Erythroblast (primary cell): ENCODE data around the gene NLK.
"Not testable (repeated sequence)": the region's sequence is repeated elsewhere in the genome, so short reads cannot be mapped to it uniquely, and the experiment has no call there.

Experiments used
- DNase-seq, 2 experiments: peaks; one replicate each; lab custom pipeline; 2025; lab: John Stamatoyannopoulos, UW
- GATA1 ChIP-seq: IDR thresholded peaks from 2 replicates; pipeline ENCODE4 v1.6.1; 2011; ENCODE audit warnings: low read depth, mild to moderate bottlenecking, control low read depth, low read length, moderate library complexity
- POLR2A ChIP-seq: IDR thresholded peaks from 2 replicates; pipeline ENCODE4 v1.6.1; 2011; ENCODE audit warnings: mild to moderate bottlenecking, low read length

NLK gene

DNA sequence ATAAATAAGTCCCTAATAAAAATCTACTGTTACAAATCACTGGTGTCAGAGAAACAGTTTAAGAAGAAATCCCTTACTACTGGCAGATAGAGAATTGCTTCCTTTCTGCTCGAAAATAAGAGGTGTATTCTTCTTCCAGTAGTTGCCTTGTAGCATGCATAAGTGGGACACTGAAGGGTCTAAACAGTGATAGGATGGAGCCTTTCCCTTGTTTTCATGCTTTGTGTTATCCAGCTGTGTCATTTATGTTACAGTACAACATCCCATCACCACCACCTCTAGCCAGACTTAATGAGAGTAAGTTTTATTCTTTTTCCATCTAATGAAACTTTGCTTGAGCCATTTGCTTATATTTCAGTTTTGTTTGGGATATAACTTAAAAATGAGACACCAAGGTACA is 54.3 kb downstream of the NLK start:
- DNase-seq, result no peak
- no peak for TF ChIP-seq GATA1
- TF ChIP-seq POLR2A, result no peak

DNA sequence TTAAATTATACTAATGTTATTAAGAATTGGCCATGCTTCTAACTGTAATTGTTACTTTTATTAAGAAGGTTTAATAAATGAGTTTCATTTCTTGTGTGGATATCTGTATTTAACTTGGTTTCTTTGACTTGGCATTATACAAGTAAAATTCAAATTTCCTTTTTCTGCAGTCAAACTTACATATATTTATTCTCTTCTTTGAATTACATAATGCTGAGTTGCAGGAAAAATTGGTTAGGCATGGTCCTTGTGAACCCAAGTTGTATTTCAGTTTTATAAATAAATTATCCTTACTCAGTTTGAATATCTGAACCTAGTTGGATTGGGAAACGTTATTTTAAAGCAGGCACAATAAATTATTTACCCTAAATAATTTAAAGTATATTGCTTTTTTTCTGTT is 54.8 kb downstream of the NLK start:
- TF ChIP-seq POLR2A, result no peak
- no peak for TF ChIP-seq GATA1
- DNase-seq, result no peak

DNA sequence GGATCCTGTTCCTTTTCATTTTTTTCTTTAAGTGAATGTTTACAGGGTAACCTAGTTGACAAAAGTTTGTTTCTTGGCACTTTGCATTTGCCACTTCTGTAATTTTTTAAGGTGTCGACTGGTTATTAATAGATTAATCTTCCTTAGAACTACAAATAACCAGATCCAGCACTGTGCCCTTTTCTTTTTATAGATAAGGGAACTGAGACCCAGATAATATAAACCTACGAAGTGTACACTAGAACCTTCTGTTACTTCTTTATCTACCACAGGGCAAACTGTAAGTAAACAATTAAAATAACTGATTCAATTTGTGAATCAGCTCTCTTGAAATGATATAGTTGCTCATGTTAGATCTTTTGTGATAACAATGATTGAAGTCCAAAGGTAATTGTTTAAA is 55.4 kb downstream of the NLK start:
- DNase-seq, result peak in 1 of 2 experiments; percentile 35
- TF ChIP-seq GATA1, result no peak
- no peak for TF ChIP-seq POLR2A

DNA sequence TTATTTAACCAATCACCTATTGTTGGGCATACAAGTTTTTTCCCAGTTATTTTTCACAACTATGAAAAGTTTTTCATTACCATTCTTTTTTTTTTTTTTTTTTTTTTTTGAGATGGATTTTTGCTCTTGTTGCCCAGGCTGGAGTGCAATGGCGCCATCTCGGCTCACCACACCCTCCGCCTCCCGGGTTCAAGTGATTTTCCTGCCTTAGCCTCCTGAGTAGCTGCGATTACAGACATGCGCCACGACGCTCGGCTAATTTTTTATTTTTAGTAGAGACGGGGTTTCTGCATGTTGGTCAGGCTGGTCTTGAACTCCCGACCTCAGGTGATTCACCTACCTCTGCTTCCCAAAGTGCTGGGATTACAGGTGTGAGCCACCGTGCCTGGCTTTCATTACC is 56.1 kb downstream of the NLK start:
- DNase-seq, result not testable (repeated sequence)

DNA sequence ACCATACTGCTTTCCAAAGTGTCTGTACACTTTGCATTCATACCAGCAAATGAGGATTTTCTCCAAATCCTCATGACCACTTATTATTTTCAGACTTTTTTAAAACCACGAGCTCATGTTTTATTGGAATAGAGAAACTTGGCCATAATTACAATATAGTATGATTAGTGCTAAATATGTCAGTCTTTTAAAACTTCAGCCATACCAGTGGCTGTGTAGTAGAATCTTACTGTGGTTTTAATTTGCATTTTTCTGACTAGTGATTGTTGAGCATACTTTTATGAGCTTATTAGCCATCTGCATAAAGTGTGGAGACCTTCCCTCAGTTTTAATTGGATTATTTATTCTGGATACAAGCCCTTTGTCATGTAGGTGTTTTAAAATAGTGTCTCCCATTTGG is 57.8 kb downstream of the NLK start:
- TF ChIP-seq GATA1 (no peak), POLR2A (no peak)
- no peak for DNase-seq

DNA sequence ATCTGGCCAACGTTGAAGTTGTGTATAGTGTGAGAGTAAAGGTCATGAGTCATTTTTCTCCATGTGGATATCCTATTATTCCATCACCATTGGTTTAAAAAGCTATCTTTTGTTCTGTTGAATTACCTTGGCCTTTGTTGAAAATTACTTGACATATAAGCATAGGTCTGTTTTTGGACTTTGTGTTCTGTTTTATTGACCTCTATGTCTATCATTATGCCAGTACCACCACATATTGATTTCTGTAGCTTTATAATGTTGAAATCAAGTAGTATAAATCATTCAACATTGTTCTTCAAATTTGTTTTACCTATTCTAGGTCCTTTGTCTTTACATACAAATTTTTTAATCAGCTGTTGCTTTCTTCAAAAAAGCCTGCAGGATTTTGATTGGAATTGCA is 58.5 kb downstream of the NLK start:
- DNase-seq, result no peak
- TF ChIP-seq GATA1, result no peak
- TF ChIP-seq POLR2A, result no peak

DNA sequence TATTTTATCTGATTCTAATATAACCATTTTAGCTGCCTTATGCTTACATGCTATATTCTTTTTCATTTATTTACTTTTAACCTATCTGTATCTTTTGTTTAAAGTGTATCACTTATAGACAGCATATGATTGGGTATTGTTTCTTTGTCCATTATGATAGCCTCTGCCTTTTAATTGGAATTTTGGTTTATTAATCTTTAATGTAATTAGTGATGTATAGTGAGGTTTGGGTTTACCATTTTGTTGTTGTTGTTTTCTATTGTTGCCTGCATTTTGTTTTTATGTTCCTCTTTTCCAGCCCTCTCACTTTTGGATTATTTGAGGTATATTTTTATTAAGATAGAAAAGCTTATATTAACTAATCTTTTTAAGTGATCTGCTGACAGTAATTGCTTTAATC is 59.4 kb downstream of the NLK start:
- no peak for TF ChIP-seq GATA1
- no peak for TF ChIP-seq POLR2A
- DNase-seq, result no peak

DNA sequence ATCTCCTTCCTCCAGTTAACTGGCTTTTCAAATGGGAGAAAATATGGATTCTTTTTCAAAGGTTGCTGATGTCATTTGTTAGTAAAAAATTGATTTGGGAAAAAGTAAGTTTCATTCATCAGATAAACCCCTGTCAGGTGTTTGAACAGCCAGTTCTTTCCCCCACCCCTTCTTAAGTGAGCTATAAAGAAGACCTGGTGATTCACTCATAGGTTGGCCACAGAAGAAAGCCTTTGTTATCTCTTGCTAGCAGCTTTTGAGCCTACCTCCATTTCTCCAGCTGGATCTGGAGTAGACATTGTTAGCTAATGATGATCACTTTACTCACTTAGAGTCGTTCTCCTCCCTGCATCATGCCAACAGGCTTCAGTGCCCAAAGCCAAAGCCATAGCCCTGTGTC is 63.0 kb downstream of the NLK start:
- TF ChIP-seq GATA1, result no peak
- no peak for TF ChIP-seq POLR2A
- peak; percentile 54 to 77 for DNase-seq

DNA sequence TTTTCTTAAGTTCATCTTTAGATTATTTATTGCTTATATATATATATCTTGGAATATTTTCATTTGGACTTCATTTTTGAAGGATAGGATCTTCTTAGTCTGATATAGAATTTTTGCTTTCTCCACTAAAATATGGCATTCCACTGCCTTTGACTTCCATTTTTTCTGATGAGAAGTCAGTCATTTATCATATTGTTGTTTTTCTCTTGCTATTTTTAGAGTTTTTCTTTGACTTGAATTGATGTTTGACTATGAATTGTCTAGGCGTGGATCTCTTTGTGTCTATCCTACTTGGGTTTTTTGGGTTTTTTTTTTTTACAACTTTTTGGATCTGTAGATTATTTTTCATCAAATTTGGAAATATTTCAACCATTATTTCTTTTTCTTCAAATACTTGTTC is 67.7 kb downstream of the NLK start:
- TF ChIP-seq POLR2A (no peak), GATA1 (no peak)
- DNase-seq, result no peak

DNA sequence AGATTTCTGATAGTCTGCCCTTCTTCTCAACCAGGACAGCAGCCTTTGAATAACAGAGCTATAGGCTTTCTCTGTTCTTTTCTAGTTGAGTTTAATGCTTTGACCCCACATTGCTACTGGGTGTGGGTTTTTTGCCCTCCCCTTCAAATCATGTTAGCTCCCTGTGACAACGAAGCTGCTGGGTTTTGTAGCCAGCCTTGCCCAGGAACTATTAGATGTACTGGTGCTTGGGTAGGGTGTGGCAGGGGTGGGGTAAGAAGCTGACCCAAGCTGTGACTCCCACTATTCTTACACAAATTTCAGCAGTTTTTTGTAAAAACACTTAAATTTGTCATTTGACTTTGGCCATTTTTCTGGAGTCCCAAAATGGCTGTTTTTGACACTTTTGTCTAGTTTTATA is 69.7 kb downstream of the NLK start:
- peak; percentile 23 to 29 for DNase-seq
- TF ChIP-seq GATA1 (no peak), POLR2A (no peak)

DNA sequence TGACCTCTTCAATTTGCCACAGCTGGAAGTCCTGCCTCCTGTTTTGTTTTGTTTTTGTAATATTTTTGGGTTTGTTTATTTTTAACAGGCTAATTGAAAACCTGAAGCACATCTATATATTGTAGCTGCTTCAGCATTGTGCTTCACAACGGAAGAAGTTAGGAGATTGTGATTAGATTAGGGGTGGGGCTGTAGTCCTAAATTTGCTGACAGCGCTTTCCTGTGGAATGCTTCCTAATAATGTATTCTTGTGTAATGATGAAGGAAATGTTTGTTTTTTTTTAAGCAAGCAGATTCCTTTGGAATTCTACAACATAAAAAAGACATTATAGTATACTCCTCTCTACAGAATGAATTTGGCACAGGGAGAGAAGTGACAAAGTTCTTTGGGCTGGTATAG is 70.1 kb downstream of the NLK start:
- DNase-seq, result peak in 1 of 2 experiments; percentile 29
- TF ChIP-seq POLR2A (no peak), GATA1 (no peak)

DNA sequence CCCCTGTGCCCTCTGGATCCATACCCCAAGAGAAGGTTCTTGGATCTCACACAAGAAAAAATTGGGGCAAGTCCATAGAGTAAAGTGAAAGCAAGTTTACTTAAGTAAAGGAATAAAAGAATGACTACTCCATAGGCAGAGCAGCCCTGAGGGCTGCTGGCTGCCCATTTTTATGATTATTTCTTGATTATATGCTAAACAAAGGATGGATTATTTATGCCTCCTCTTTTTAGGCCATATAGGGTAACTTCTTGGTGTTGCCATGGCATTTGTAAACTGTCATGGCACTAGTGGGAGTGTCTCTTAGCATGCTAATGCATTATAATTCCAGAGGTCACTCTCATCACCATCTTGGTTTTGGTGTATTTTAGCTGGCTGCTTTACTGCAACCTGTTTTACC is 70.8 kb downstream of the NLK start:
- no peak for DNase-seq
- TF ChIP-seq GATA1 (no peak), POLR2A (no peak)

DNA sequence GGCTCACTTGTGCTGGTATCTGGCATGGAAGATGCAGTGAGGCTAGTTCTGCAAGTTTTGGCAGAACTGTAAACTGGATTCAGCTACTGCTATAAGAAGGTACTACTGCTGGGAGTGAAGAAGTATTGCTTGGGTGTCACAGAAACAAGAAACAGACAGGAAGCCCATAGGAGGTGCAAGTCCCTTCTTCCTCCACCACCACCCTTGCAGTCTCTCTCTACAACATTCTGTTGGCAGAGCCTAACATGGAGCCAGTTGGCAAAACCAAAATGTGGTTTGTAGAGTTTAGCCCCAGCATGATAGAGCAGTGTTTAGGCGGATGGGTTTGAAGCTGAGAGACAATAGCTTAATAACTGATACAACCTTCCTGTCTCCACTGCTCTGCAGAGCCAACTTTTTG is 72.6 kb downstream of the NLK start:
- no peak for TF ChIP-seq POLR2A
- TF ChIP-seq GATA1, result no peak

DNA sequence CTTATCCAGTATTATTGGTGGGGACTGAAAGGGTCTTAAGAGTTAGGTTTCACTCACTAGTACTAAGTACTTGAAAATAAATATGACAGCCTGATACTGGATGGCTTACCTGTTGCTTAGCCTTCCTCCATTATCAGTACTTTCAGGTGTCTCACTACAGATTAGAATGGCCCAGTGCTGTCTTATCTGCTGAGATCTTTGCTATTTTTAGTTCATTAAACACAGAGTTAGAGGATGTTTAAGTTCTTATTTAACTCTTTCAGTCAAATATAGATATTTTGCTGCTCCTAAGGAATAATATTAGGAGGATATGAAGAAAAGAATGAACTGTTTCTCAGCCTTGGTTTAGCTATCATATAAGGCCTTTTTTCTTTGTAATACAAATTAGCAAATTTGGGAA is 74.8 kb downstream of the NLK start:
- peak in 1 of 2 experiments; percentile 15 for DNase-seq
- TF ChIP-seq GATA1 (no peak), POLR2A (no peak)

More for the DNA sequence above, 72.6 kb downstream of the NLK start:
- DNase-seq, result no peak

DNA sequence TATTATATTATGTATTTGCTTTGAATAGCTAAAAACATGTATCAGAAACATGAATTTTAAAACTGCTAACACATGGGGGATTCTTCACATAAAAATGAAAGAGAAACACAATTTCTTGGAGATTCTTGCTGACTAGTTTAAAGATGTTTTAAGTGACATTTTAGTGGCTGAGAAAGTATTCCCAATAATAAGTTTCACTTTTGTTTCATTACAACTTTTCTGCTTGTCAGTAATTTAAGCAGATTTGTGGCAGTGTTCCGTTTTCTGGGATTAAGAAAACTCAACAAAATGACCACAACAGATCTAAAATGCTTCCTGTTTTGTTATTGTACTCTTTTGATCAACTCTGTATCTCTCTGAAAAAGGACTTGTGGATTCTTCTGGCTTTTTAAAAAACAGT is 75.9 kb downstream of the NLK start:
- no peak for TF ChIP-seq POLR2A
- DNase-seq, result peak; percentile 28 to 44

DNA sequence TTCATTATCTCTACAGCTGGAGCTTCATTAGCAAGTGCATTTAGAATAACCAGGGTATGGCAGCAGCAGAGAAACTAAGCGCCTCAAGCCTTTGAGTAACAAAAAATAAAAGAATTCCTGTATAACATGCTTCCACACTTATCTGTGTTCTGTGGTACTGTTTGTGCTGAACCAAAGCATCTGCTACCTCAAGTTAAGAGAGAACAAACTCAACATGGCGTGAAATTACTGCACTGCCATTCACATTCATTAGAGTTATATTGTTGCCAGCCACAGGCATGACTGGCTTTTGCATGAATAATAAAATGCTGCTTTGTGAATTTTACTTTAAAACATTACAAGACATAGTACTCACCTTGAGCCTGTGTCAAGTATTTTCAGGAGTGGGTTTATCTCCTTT is 76.6 kb downstream of the NLK start:
- peak; percentile 41 to 42 for DNase-seq
- no peak for TF ChIP-seq GATA1
- no peak for TF ChIP-seq POLR2A
